ENCODE results near the gene PCSK6. TPM values are rescaled to one million over a fixed set of nuclear protein-coding genes. Genes with fewer than 3 reads are reported as not detected.

The PCSK6 gene
- total RNA-seq, 1 experiment from 2014 or later: 69.5 TPM

DNA sequence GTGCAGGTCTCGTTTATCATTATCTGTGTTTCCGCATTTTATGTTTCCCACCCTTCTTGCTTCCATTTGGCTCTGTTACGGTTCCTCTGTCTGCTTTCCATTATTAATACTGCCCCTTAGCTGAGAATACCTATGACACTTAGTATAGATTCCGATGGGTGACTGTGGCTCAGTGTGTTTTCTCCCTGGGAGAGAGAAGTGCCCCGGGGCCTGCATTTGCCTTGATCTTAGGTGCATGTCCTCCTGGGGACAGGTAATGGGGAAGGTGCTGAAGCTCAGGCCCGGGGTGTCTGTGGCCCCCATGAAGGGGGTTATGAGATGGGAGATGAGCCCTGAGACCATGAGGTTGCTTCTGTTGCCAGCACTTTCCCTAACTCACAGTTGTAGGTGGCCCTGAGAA is 43.4 kb upstream of the PCSK6 start:
- H3K27me3 ChIP-seq (replicated peaks; ENCODE audit: control insufficient read depth, insufficient read depth, low read length): no peaks in the 10 kb centered on the region
- H3K4me1 ChIP-seq: peaks cover 11% of the 10 kb centered on the region

DNA sequence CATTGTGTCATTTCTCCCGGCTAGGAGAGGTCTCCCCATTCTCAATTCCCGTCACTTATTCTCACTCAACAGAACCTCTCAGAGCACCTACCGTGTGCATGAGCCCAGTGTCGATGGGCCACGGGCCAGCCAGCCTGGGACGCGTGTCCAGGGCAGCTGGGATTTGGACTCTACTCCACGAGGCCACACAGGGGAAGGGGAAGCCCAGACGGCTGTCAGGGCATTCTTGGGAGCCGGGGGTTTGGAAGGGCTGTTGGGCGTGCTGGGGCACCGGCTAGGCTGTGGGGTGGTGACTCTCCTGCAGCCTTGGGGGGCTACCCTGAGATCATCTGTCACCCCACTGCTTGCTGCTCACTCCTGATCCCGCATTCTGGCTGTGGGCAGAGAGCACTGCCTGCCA is 41.7 kb upstream of the PCSK6 start:
- Histone ChIP-seq H3K36me3 (ENCODE audit: control insufficient read depth, insufficient read depth, low read length) (no peaks in the 10 kb centered on the region), H3K9me3 (no peaks in the 10 kb centered on the region), H3K4me3 (ENCODE audit: low read depth, low read length) (no peak overlapping the region), H3K27me3 (replicated peaks; ENCODE audit: control insufficient read depth, insufficient read depth, low read length) (no peaks in the 10 kb centered on the region), H3K4me1 (peaks cover 21% of the 10 kb centered on the region)
- H3K9me3 Mint-ChIP-seq (ENCODE audit: unreplicated experiment): no peaks in the 10 kb centered on the region
- POLR2A ChIA-PET: no interaction called here
- no peaks in the 10 kb centered on the region for H3K36me3 Mint-ChIP-seq (ENCODE audit: insufficient read depth, unreplicated experiment)
- TF ChIP-seq, protein P1, sequence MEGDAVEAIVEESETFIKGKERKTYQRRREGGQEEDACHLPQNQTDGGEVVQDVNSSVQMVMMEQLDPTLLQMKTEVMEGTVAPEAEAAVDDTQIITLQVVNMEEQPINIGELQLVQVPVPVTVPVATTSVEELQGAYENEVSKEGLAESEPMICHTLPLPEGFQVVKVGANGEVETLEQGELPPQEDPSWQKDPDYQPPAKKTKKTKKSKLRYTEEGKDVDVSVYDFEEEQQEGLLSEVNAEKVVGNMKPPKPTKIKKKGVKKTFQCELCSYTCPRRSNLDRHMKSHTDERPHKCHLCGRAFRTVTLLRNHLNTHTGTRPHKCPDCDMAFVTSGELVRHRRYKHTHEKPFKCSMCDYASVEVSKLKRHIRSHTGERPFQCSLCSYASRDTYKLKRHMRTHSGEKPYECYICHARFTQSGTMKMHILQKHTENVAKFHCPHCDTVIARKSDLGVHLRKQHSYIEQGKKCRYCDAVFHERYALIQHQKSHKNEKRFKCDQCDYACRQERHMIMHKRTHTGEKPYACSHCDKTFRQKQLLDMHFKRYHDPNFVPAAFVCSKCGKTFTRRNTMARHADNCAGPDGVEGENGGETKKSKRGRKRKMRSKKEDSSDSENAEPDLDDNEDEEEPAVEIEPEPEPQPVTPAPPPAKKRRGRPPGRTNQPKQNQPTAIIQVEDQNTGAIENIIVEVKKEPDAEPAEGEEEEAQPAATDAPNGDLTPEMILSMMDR (IDR thresholded peaks at IDR 0.05; ENCODE audit: insufficient read depth in 1 of 2, low read depth in 1 of 2, low read length in 1 of 2, severe bottlenecking in 1 of 2, unreplicated experiment in 1 of 2): no peak
- H3K27ac Mint-ChIP-seq (ENCODE audit: unreplicated experiment): no peak overlapping the region
- CTCF ChIA-PET: no interaction called here
- H3K4me1 Mint-ChIP-seq (ENCODE audit: low read depth, unreplicated experiment): peaks cover 24% of the 10 kb centered on the region
- intact Hi-C loops (cut with micrococcal nuclease; ENCODE audit: unreplicated experiment): no loop called here
- BruUV-seq (replicated peaks): no TSS peak
- H3K27me3 Mint-ChIP-seq (ENCODE audit: insufficient read depth, unreplicated experiment): no peaks in the 10 kb centered on the region
- DNase-seq: no peak
- H3K4me3 Mint-ChIP-seq (ENCODE audit: unreplicated experiment): no peak overlapping the region

More for the DNA sequence above, 43.4 kb upstream of the PCSK6 start:
- no peaks in the 10 kb centered on the region for H3K9me3 Mint-ChIP-seq (ENCODE audit: unreplicated experiment)
- peaks cover 29% of the 10 kb centered on the region for H3K4me1 Mint-ChIP-seq (ENCODE audit: low read depth, unreplicated experiment)
- H3K27me3 Mint-ChIP-seq (ENCODE audit: insufficient read depth, unreplicated experiment): no peaks in the 10 kb centered on the region
- H3K36me3 Mint-ChIP-seq (ENCODE audit: insufficient read depth, unreplicated experiment): no peaks in the 10 kb centered on the region
- ChIA-PET POLR2A (no interaction called here), CTCF (no interaction called here)
- H3K4me3 Mint-ChIP-seq (ENCODE audit: unreplicated experiment): no peak overlapping the region
- Histone ChIP-seq H3K4me3 (ENCODE audit: low read depth, low read length) (no peak overlapping the region), H3K9me3 (no peaks in the 10 kb centered on the region), H3K36me3 (ENCODE audit: control insufficient read depth, insufficient read depth, low read length) (no peaks in the 10 kb centered on the region)
- TF ChIP-seq, protein P1 (IDR thresholded peaks at IDR 0.05; ENCODE audit: insufficient read depth in 1 of 2, low read depth in 1 of 2, low read length in 1 of 2, severe bottlenecking in 1 of 2, unreplicated experiment in 1 of 2): no peak
- intact Hi-C loops (cut with micrococcal nuclease; ENCODE audit: unreplicated experiment): no loop called here
- no TSS peak for BruUV-seq (replicated peaks)
- no peak overlapping the region for H3K27ac Mint-ChIP-seq (ENCODE audit: unreplicated experiment)
- no peak for DNase-seq

DNA sequence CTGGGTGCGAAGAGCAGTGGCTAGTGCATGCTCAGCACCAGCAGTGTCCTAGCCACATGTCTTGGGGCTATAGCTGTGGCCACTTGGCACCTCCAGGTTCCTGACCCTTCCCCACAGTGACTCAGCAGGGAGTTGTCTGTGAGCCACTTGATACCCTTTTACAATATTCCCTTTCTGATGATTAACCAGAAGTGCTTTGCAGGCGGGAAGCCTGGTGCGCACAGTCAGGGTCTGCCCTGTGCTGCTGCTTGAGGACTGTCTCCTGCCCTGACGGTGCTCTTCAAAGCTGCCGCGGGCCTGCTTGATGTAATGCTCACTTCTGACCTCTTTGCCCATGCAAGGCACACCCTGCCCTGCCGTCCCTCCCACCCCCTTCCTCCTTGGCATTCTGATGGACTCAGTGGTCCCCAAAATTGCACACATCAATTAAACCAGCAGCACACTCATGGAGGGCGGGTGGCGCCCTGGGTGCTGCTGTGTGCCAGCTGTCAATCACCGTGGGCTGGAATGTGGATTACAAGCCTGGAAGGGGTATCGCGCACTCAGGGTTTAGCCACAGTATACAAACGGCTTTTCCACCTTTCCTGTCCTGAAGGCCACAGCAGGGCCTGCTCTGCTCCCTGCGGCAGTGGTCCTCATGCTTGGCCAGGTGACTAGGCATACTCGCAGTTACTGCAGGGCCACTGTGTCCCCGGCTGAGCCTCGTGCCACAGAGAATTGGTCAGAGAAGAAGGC is 40.9 kb upstream of the PCSK6 start:
- TF ChIP-seq, protein P1 (IDR thresholded peaks at IDR 0.05; ENCODE audit: insufficient read depth in 1 of 2, low read depth in 1 of 2, low read length in 1 of 2, severe bottlenecking in 1 of 2, unreplicated experiment in 1 of 2): no peak
- BruUV-seq (replicated peaks): no TSS peak
- Histone ChIP-seq H3K36me3 (ENCODE audit: control insufficient read depth, insufficient read depth, low read length) (no peaks in the 10 kb centered on the region), H3K27me3 (replicated peaks; ENCODE audit: control insufficient read depth, insufficient read depth, low read length) (no peaks in the 10 kb centered on the region), H3K9me3 (no peaks in the 10 kb centered on the region), H3K4me3 (ENCODE audit: low read depth, low read length) (no peak overlapping the region), H3K4me1 (peaks cover 21% of the 10 kb centered on the region)
- Mint-ChIP-seq H3K27ac (ENCODE audit: unreplicated experiment) (no peak overlapping the region), H3K4me3 (ENCODE audit: unreplicated experiment) (no peak overlapping the region), H3K27me3 (ENCODE audit: insufficient read depth, unreplicated experiment) (no peaks in the 10 kb centered on the region), H3K36me3 (ENCODE audit: insufficient read depth, unreplicated experiment) (no peaks in the 10 kb centered on the region), H3K9me3 (ENCODE audit: unreplicated experiment) (no peaks in the 10 kb centered on the region), H3K4me1 (ENCODE audit: low read depth, unreplicated experiment) (peaks cover 18% of the 10 kb centered on the region)
- ChIA-PET POLR2A (no interaction called here), CTCF (no interaction called here)
- intact Hi-C loops (cut with micrococcal nuclease; ENCODE audit: unreplicated experiment): no loop called here
- no peak for DNase-seq

All from Caco-2 (cell line).